ENCODE results near the gene CNIH3.
"Not testable (repeated sequence)": the region's sequence is repeated elsewhere in the genome, so short reads cannot be mapped to it uniquely, and the experiment has no call there.

The CNIH3 gene

GRCh38 chr1:224615861-224616755, at the start of gene CNIH3:
Gene CNIH3, plus strand, starts transcription at chr1:224616317. Its CDS starts 858 bp downstream, at chr1:224617175.
- peak in 1 of 2 experiments; percentile 68 for DNase-seq (ENCODE audit: low read depth in 2 of 2)

GRCh38 chr1:224566492-224566891, 49.6 kb upstream of the CNIH3 start:
- DNase-seq (ENCODE audit: low read depth in 2 of 2): not testable (repeated sequence)

GRCh38 chr1:224569276-224569675, 46.8 kb upstream of the CNIH3 start:
- DNase-seq (ENCODE audit: low read depth in 2 of 2): no peak

- DNase-seq (ENCODE audit: low read depth in 2 of 2): not testable (repeated sequence)
Observed at GRCh38 chr1:224571975-224572374, 44.1 kb upstream of the CNIH3 start.

GRCh38 chr1:224579526-224579925, 36.6 kb upstream of the CNIH3 start:
- DNase-seq (ENCODE audit: low read depth in 2 of 2): no peak

GRCh38 chr1:224580006-224580405, 36.1 kb upstream of the CNIH3 start:
- DNase-seq (ENCODE audit: low read depth in 2 of 2): no peak

- no peak for DNase-seq (ENCODE audit: low read depth in 2 of 2)
Observed at GRCh38 chr1:224582041-224582440, 34.1 kb upstream of the CNIH3 start.

- no peak for DNase-seq (ENCODE audit: low read depth in 2 of 2)
Observed at GRCh38 chr1:224583774-224584173, 32.3 kb upstream of the CNIH3 start.

- DNase-seq (ENCODE audit: low read depth in 2 of 2): no peak
Observed at GRCh38 chr1:224585051-224585450, 31.1 kb upstream of the CNIH3 start.

- DNase-seq (ENCODE audit: low read depth in 2 of 2): no peak
Observed at GRCh38 chr1:224587051-224587450, 29.1 kb upstream of the CNIH3 start.

- DNase-seq (ENCODE audit: low read depth in 2 of 2): no peak
Observed at GRCh38 chr1:224588515-224588914, 27.6 kb upstream of the CNIH3 start.

GRCh38 chr1:224589006-224589405, 27.1 kb upstream of the CNIH3 start:
- no peak for DNase-seq (ENCODE audit: low read depth in 2 of 2)

GRCh38 chr1:224591326-224591725, 24.8 kb upstream of the CNIH3 start:
- no peak for DNase-seq (ENCODE audit: low read depth in 2 of 2)

- DNase-seq (ENCODE audit: low read depth in 2 of 2): peak; percentile 87 to 88
Observed at GRCh38 chr1:224592636-224593582, 23.2 kb upstream of the CNIH3 start.

GRCh38 chr1:224594360-224594759, 21.8 kb upstream of the CNIH3 start:
- DNase-seq (ENCODE audit: low read depth in 2 of 2): no peak

GRCh38 chr1:224594851-224595250, 21.3 kb upstream of the CNIH3 start:
- no peak for DNase-seq (ENCODE audit: low read depth in 2 of 2)

GRCh38 chr1:224605482-224606181, 10.5 kb upstream of the CNIH3 start:
- no peak for DNase-seq (ENCODE audit: low read depth in 2 of 2)

- no peak for DNase-seq (ENCODE audit: low read depth in 2 of 2)
Observed at GRCh38 chr1:224607188-224608148, 8.6 kb upstream of the CNIH3 start.

- DNase-seq (ENCODE audit: low read depth in 2 of 2): no peak
Observed at GRCh38 chr1:224609333-224609732, 6.8 kb upstream of the CNIH3 start.

GRCh38 chr1:224612246-224612645, 3.9 kb upstream of the CNIH3 start:
- DNase-seq (ENCODE audit: low read depth in 2 of 2): no peak

- DNase-seq (ENCODE audit: low read depth in 2 of 2): no peak
Observed at GRCh38 chr1:224613486-224613885, 2.6 kb upstream of the CNIH3 start.
